GM18870 (cell line): ENCODE measurements around the gene CASP8AP2.
"Not testable (repeated sequence)": the region's sequence is repeated elsewhere in the genome, so short reads cannot be mapped to it uniquely, and the experiment has no call there.

ENCODE experiments used
- ATAC-seq: cut with Tn5 transposase; IDR thresholded peaks from one replicate; pipeline ENCODE4 v1.9.1; 2021; ENCODE audit warnings: moderate library complexity; ENCODE audit not compliant: unreplicated experiment

CASP8AP2 gene

DNA sequence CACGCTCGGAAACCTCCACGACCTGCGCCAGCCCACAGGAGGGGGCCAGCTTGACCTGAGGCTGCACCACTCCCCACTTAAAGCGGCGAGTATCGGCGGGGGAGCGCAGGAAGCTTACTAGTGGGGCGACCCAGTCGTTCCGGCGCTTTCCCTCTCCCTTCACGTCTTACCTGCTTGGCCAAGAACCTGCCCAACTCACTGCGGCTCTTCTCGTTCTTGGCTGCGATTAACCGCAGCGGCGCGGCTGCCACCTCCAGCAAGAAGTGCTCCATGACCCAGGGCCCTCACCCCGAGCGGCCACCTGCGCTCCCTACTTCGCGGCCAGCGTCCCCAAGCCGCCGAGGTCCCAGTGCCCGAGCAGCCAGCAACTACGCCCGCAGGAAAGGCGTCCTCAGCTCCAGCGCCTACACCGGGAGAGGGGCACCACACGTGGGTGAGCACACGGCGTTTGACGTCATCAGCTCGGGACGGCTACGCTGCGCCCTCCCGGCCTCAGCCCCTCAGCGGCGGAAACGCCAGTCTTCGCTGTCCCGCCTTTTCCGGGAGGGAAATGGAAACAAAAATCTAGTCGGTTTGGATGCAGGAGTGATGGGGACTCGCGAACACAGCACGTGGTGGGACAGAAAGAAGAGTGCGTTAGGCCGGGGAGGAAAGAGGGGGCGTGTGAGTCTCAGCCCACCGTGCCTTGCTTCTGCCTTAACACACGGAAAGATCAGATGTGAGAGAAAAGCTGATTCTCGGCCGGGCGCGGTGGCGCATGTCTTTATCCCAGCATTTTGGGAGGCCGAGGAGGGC lies 10.1 kb upstream of the CASP8AP2 start, which contains the start of gene MDN1:
Gene MDN1 (minus strand): TSS at position 459 of the 795 bp plus-strand sequence. CDS start 187 bp downstream, at position 272.
- peak; percentile 89 for ATAC-seq

GRCh38 chr6:89826029-89826528 lies 3.6 kb upstream of the CASP8AP2 start:
- ATAC-seq: no peak

GRCh38 chr6:89828475-89828987 lies 1.1 kb upstream of the CASP8AP2 start:
- ATAC-seq: not testable (repeated sequence)

GRCh38 chr6:89828988-89829471 lies 650 bp upstream of the CASP8AP2 start:
- peak; percentile 42 for ATAC-seq

GRCh38 chr6:89830170-89830809 lies 610 bp downstream of the CASP8AP2 start:
- ATAC-seq: no peak

GRCh38 chr6:89834884-89835792 lies 5.5 kb downstream of the CASP8AP2 start:
- ATAC-seq: peak; percentile 99

DNA sequence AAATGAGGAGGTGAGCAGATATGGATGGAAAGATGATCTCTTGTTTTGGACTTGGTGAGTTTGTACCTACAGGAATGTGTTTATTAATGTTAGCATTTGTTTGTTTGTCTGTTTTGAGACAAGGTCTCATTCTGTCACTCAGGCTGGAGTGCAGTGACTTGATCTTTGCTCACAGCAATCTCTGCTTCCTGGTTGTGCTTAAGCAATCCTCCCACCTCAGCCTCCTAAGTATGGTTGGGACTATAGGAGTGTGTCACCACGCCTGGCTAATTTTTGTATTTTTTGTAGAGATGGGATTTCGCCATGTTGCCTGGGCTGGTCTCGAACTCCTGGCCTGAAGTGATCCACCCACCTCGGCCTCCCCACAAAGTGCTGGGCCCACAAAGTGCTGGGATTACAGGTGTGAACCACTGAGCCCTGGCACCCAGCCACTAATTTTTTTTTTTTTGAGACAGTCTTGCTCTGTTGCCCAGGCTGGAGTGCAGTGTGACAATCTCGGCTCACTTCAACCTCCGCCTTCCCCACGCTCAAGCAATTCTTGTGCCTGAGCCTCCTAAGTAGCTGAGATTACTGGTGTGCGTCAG lies 7.1 kb downstream of the CASP8AP2 start:
- ATAC-seq: no peak

GRCh38 chr6:89840538-89840937 lies 10.9 kb downstream of the CASP8AP2 start:
- ATAC-seq: no peak

DNA sequence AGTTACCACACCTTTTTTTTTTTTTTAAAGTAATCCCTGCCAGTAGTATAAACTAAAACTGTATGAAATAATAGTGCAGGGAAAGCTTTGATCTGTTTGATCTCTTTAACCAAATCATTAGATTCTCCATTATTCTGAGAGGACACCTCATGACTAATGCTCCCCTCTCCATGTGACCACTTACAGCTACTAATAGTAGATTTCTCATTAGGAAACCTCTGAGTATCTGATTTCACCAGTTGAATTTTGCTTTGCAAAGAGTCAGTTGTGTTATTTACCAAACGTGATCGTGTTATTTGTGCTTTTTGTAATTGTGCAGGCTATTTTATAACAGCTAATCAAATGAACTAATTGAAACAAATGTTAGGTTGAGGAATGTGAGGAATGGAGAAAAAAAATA lies 12.5 kb downstream of the CASP8AP2 start:
- ATAC-seq: no peak

DNA sequence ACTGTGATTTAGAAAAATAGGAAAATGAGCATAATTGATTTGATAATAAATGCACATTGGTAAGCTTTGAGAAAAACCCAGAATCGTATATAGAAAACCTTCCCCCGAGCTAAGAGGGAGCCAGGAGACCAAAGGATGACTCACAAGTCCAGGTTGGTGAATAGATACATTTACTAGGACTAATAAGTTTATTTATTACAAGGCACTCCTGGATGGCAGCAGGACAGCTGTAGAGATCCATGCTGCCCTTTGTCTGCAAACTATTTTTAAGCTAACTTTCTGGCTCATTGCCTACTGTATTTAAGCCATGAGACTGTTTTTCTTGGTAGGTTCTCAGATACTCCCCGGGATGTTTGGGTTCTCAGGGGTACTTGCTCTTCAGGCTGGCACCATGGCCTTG lies 13.4 kb downstream of the CASP8AP2 start:
- ATAC-seq: no peak

DNA sequence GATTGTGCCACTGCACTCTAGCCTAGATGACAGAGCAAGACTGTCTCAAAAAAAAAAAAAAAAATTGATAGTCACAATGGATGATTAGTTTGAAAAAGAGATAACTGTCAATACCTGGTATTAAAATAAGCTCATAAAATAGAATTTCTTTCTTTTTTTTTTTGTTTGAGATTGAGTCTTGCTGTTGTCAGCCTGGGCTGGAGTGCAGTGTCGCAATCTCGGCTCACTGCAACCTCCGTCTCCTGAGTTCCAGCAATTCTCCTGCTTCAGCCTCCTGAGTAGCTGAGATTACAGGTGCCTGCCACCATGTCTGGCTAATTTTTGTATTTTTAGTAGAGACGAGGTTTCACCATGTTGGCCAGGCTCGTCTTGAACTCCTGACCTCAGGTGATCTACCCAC lies 17.8 kb downstream of the CASP8AP2 start:
- ATAC-seq: not testable (repeated sequence)

- ATAC-seq: no peak
Measured at GRCh38 chr6:89853068-89853467, 23.4 kb downstream of the CASP8AP2 start.

GRCh38 chr6:89858041-89858440 lies 28.4 kb downstream of the CASP8AP2 start:
- ATAC-seq: no peak

DNA sequence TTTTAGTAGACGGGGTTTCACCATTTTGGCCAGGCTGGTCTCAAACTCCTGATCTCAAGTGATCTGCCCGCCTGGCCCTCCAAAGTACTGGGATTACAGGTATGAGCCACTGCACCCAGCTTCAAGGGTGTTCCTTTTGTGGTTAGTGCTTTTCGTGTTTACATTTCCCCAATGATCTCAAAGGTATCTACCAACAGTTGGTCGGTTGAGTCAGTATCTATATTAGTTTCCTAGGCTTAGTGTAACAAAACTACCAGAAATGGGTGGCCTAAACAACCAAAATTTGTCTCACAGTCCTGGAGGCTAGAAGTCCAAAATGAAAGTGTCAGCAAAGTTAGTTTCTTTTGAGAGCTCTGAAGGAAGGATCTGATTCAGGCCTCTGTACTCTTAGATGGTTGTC lies 30.1 kb downstream of the CASP8AP2 start:
- peak; percentile 73 for ATAC-seq

GRCh38 chr6:89862273-89862672 lies 32.6 kb downstream of the CASP8AP2 start:
- peak; percentile 63 for ATAC-seq

DNA sequence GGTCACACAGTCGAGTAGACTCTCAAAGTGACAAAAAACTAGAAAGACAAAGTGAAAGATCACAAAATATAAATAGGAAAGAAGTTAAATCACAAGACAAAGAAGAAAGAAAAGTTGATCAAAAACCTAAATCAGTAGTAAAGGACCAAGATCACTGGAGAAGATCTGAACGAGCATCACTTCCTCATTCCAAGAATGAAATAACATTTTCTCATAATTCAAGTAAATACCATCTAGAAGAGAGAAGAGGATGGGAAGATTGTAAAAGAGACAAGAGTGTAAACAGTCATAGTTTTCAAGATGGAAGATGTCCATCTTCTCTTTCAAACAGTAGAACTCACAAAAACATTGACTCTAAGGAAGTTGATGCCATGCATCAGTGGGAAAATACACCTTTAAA lies 33.0 kb downstream of the CASP8AP2 start:
- ATAC-seq: peak; percentile 3

DNA sequence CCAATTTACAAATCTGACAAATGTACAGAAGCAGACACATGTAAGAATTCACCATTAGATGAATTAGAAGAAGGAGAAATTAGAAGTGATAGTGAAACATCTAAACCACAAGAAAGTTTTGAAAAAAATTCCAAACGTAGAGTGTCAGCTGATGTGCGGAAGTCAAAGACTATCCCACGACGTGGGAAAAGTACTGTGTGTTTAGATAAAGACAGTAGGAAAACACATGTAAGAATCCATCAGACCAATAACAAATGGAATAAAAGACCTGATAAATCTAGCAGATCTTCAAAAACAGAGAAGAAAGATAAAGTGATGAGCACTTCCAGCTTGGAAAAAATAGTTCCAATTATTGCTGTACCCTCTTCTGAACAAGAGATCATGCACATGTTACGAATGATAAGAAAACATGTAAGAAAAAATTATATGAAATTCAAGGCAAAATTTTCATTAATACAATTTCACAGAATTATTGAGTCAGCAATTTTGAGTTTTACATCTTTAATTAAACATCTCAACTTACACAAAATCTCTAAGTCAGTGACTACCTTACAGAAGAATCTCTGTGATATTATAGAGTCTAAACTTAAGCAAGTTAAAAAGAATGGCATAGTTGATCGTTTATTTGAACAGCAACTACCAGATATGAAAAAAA lies 36.5 kb downstream of the CASP8AP2 start:
- no peak for ATAC-seq

DNA sequence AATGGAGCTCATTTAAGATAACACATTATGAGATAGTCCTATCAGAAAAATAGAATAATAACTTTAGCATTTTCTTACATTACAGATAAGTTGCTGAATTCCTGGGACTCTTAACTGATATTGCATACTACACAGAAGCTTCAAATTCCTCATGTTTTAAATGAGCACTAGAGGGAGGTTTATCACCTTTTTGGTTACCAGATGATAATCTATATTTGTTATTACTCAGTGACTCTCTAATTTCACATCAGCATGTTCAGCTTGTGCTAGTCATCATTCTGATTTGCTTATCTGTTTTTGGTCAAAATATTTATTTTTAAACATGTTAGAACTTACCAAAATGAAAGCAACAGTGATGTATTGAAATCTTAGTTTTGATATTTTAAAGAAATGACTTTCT lies 44.0 kb downstream of the CASP8AP2 start:
- ATAC-seq: no peak

GRCh38 chr6:89874438-89874837 lies 44.8 kb downstream of the CASP8AP2 start:
- no peak for ATAC-seq
